DOHH2 (cell line): ENCODE measurements around the gene DACH1.
"Not testable (repeated sequence)": the region's sequence is repeated elsewhere in the genome, so short reads cannot be mapped to it uniquely, and the experiment has no call there.

Source experiments
- H3F3A ChIP-seq: fragments of 200-600 bp; sonication (generic), shearing (Covaris generic); 2 replicates; pipeline ENCODE4 v1.6.0; 2016; ENCODE audit warnings: antibody characterized with exemption, mild to moderate bottlenecking; ENCODE audit not compliant: control insufficient read depth, insufficient read depth
- H3K27ac ChIP-seq: fragments of 200-600 bp; sonication (generic); 2 replicates; pipeline ENCODE4 v1.5.1; 2014; ENCODE audit warnings: low read depth, mild to moderate bottlenecking, low read length, moderate library complexity
- H3K27me3 ChIP-seq: fragments of 200-600 bp; sonication (generic); 2 replicates; pipeline ENCODE4 v1.6.1; 2014; ENCODE audit warnings: mild to moderate bottlenecking, low read length, mixed read lengths; ENCODE audit not compliant: control insufficient read depth
- H3K36me3 ChIP-seq: fragments of 200-600 bp; sonication (generic); 2 replicates; pipeline ENCODE4 v1.6.1; 2014; ENCODE audit warnings: mild to moderate bottlenecking, low read length, moderate library complexity, mixed read lengths; ENCODE audit not compliant: control insufficient read depth
- H3K4me1 ChIP-seq: fragments of 200-600 bp; sonication (generic); 2 replicates; pipeline ENCODE4 v1.6.1; 2014; ENCODE audit warnings: mild to moderate bottlenecking, low read length, mixed read lengths; ENCODE audit not compliant: control insufficient read depth
- H3K4me2 ChIP-seq: fragments of 200-600 bp; sonication (generic); 2 replicates; pipeline ENCODE4 v1.6.0; 2014; ENCODE audit warnings: mild to moderate bottlenecking, low read length, moderate library complexity
- H3K4me3 ChIP-seq: fragments of 200-600 bp; sonication (generic); 2 replicates; pipeline ENCODE4 v1.5.1; 2014; ENCODE audit warnings: mild to moderate bottlenecking, low read length, mixed read lengths
- H3K79me2 ChIP-seq: fragments of 200-600 bp; sonication (generic); 2 replicates; pipeline ENCODE4 v1.6.1; 2014; ENCODE audit warnings: mild to moderate bottlenecking, low read length, mixed read lengths; ENCODE audit not compliant: control insufficient read depth
- H3K9me2 ChIP-seq: fragments of 200-600 bp; sonication (generic); replicated peaks from 2 replicates; pipeline ENCODE4 v1.6.1; 2014; ENCODE audit warnings: mild to moderate bottlenecking, low read length, mixed read lengths; ENCODE audit not compliant: control insufficient read depth
- H3K9me3 ChIP-seq: fragments of 200-600 bp; sonication (generic); 2 replicates; pipeline ENCODE4 v1.6.1; 2014; ENCODE audit warnings: antibody characterized with exemption, low read length, mixed read lengths; ENCODE audit not compliant: control insufficient read depth, insufficient read depth
- H4K20me1 ChIP-seq: fragments of 200-600 bp; sonication (generic); 2 replicates; pipeline ENCODE4 v1.6.0; 2014; ENCODE audit warnings: low read depth, mild to moderate bottlenecking, antibody characterized with exemption, low read length, moderate library complexity; ENCODE audit not compliant: control insufficient read depth, insufficient read depth
- CTCF ChIP-seq: fragments of 200-600 bp; sonication (generic); IDR thresholded peaks from one replicate; pipeline ENCODE4 v1.5.1; 2014; ENCODE audit warnings: antibody characterized with exemption, mild to moderate bottlenecking, low read depth, low read length; ENCODE audit not compliant: poor library complexity, severe bottlenecking
- EZH2phosphoT487 ChIP-seq: fragments of 200-600 bp; sonication (generic); IDR thresholded peaks from 2 replicates; pipeline ENCODE4 v1.6.1; 2017; ENCODE audit warnings: borderline replicate concordance, mild to moderate bottlenecking, antibody characterized with exemption, low read length, moderate library complexity, mixed read lengths

Gene DACH1

GRCh38 chr13:71786875-71787274, 80.1 kb downstream of the DACH1 start:
- H3K27ac ChIP-seq, result no peak overlapping the region
- H3K79me2 ChIP-seq, result no peaks in the 10 kb centered on the region
- H3K9me2 ChIP-seq, result no peaks in the 10 kb centered on the region
- H4K20me1 ChIP-seq, result no peaks in the 10 kb centered on the region
- H3K9me3 ChIP-seq, result no peaks in the 10 kb centered on the region
- no peaks in the 10 kb centered on the region for H3F3A ChIP-seq
- no peak overlapping the region for H3K4me2 ChIP-seq
- no peaks in the 10 kb centered on the region for H3K36me3 ChIP-seq
- no peak for TF ChIP-seq EZH2phosphoT487
- TF ChIP-seq CTCF, result no peak
- H3K4me3 ChIP-seq, result no peak overlapping the region
- no peaks in the 10 kb centered on the region for H3K27me3 ChIP-seq
- H3K4me1 ChIP-seq, result no peaks in the 10 kb centered on the region

GRCh38 chr13:71785361-71785760, 81.6 kb downstream of the DACH1 start:
- TF ChIP-seq EZH2phosphoT487, result no peak
- no peak for TF ChIP-seq CTCF
- Histone ChIP-seq H3K4me2 (no peak overlapping the region), H4K20me1 (no peaks in the 10 kb centered on the region), H3F3A (no peaks in the 10 kb centered on the region), H3K9me2 (no peaks in the 10 kb centered on the region), H3K9me3 (no peaks in the 10 kb centered on the region), H3K4me1 (no peaks in the 10 kb centered on the region), H3K27ac (no peak overlapping the region), H3K79me2 (no peaks in the 10 kb centered on the region), H3K27me3 (no peaks in the 10 kb centered on the region), H3K36me3 (no peaks in the 10 kb centered on the region), H3K4me3 (no peak overlapping the region)

GRCh38 chr13:71780546-71780945, 86.5 kb downstream of the DACH1 start:
- H3K27ac ChIP-seq, result no peak overlapping the region
- no peak overlapping the region for H3K4me3 ChIP-seq
- H3K36me3 ChIP-seq, result no peaks in the 10 kb centered on the region
- TF ChIP-seq EZH2phosphoT487, result no peak
- no peak for TF ChIP-seq CTCF
- no peaks in the 10 kb centered on the region for H3K27me3 ChIP-seq
- H3K9me2 ChIP-seq, result no peaks in the 10 kb centered on the region
- no peaks in the 10 kb centered on the region for H4K20me1 ChIP-seq
- H3K9me3 ChIP-seq, result no peaks in the 10 kb centered on the region
- H3K79me2 ChIP-seq, result no peaks in the 10 kb centered on the region
- no peaks in the 10 kb centered on the region for H3F3A ChIP-seq
- no peak overlapping the region for H3K4me2 ChIP-seq
- H3K4me1 ChIP-seq, result no peaks in the 10 kb centered on the region

- H3K79me2 ChIP-seq, H3K4me2 ChIP-seq, H3K9me3 ChIP-seq, H3K36me3 ChIP-seq, H3K4me3 ChIP-seq, H3F3A ChIP-seq, H4K20me1 ChIP-seq, H3K27ac ChIP-seq, H3K4me1 ChIP-seq, H3K27me3 ChIP-seq, H3K9me2 ChIP-seq: not testable (repeated sequence)
Measured at GRCh38 chr13:71778998-71779397, 88.0 kb downstream of the DACH1 start.
